ENCODE measurements around the gene RENBP.

Gene RENBP

GRCh38 chrX:153888344-153888743 lies 56.1 kb downstream of the RENBP start:
- DNase-seq (ENCODE audit: low read depth in 2 of 2) = no peak

- no peak for DNase-seq (ENCODE audit: low read depth in 2 of 2)
Measured at GRCh38 chrX:153887385-153887784, 57.1 kb downstream of the RENBP start.

- DNase-seq (ENCODE audit: low read depth in 2 of 2) = no peak
Measured at GRCh38 chrX:153886915-153887314, 57.5 kb downstream of the RENBP start.

- no peak for DNase-seq (ENCODE audit: low read depth in 2 of 2)
Measured at GRCh38 chrX:153885968-153886903, 58.2 kb downstream of the RENBP start, which contains the start of gene L1CAM. TSS of gene L1CAM (minus strand) at chrX:153886173. CDS start at chrX:153875836, 10,337 bp downstream.

Data from stimulated activated CD4-positive, alpha-beta T cell treated with anti-CD3 and anti-CD28 coated beads, Interleukin-15, amount 100 ng/mL, for 48 hours (primary cell).